Osteoblast (primary cell): ENCODE measurements around the gene ZRANB3. TPM values are rescaled to one million over a fixed set of nuclear protein-coding genes. Genes with fewer than 3 reads are reported as not detected.

Source experiments
- DNase-seq: peaks from one replicate; pipeline ENCODE4 v3.0.0; 2011; ENCODE audit warnings: low spot score, mixed read lengths; ENCODE audit not compliant: insufficient read length; ENCODE audit errors: missing footprints
- H2AFZ ChIP-seq: 2 replicates; pipeline ENCODE4 v1.6.0; 2011; ENCODE audit warnings: mild to moderate bottlenecking, low read length
- H3K27ac ChIP-seq: 2 replicates; pipeline ENCODE4 v1.5.1; 2011; ENCODE audit warnings: mild to moderate bottlenecking, low read depth, low read length, moderate library complexity
- H3K27me3 ChIP-seq: 2 replicates; pipeline ENCODE4 v1.6.0; 2012; ENCODE audit warnings: mild to moderate bottlenecking, control low read depth, inconsistent platforms, low read length, moderate library complexity; ENCODE audit not compliant: insufficient read depth
- H3K36me3 ChIP-seq: 2 replicates; pipeline ENCODE4 v1.5.1; 2011; ENCODE audit warnings: mild to moderate bottlenecking, low read length, control low read depth, moderate library complexity; ENCODE audit not compliant: insufficient read depth
- H3K4me1 ChIP-seq: 2 replicates; pipeline ENCODE4 v1.5.1; 2011; ENCODE audit warnings: mild to moderate bottlenecking, low read length, control low read depth, moderate library complexity; ENCODE audit not compliant: insufficient read depth
- H3K4me2 ChIP-seq: 2 replicates; pipeline ENCODE4 v1.6.0; 2011; ENCODE audit warnings: mild to moderate bottlenecking, low read length; ENCODE audit not compliant: insufficient read depth
- H3K4me3 ChIP-seq: fragments of 200-600 bp; sonication (generic); 3 replicates; pipeline ENCODE4 v1.5.1; 2012; ENCODE audit warnings: mild to moderate bottlenecking, low read length, inconsistent platforms; ENCODE audit not compliant: insufficient read depth
- H3K79me2 ChIP-seq: 2 replicates; pipeline ENCODE4 v1.6.0; 2012; ENCODE audit warnings: mild to moderate bottlenecking, low read length, control low read depth, inconsistent platforms; ENCODE audit not compliant: insufficient read depth
- H3K9me3 ChIP-seq: 2 replicates; pipeline ENCODE4 v1.5.1; 2011; ENCODE audit warnings: low read depth, low read length, control low read depth
- H4K20me1 ChIP-seq: 2 replicates; pipeline ENCODE4 v1.6.0; 2012; ENCODE audit warnings: mild to moderate bottlenecking, low read length, control low read depth; ENCODE audit not compliant: insufficient read depth
- total RNA-seq: library from RNA; depleted of rRNA; stranded (reverse); fragments of >200 nt; gene quantifications from 2 replicates; pipeline ENCODE4 v1.2.3, GENCODE V29; 2012
- TF ChIP-seq, protein P1 (sequence below): IDR thresholded peaks from 2 replicates; pipeline ENCODE4 v1.5.1; 2011; ENCODE audit warnings: mild to moderate bottlenecking, low read depth, low read length, moderate library complexity; ENCODE audit errors: extremely low read depth

Gene ZRANB3
- total RNA-seq, 1 donor: 9.0 TPM

- H3K4me2 ChIP-seq: no peak overlapping the region
- no peak overlapping the region for H3K4me3 ChIP-seq
- H4K20me1 ChIP-seq: peaks cover 2% of the 10 kb centered on the region
- TF ChIP-seq, protein P1, sequence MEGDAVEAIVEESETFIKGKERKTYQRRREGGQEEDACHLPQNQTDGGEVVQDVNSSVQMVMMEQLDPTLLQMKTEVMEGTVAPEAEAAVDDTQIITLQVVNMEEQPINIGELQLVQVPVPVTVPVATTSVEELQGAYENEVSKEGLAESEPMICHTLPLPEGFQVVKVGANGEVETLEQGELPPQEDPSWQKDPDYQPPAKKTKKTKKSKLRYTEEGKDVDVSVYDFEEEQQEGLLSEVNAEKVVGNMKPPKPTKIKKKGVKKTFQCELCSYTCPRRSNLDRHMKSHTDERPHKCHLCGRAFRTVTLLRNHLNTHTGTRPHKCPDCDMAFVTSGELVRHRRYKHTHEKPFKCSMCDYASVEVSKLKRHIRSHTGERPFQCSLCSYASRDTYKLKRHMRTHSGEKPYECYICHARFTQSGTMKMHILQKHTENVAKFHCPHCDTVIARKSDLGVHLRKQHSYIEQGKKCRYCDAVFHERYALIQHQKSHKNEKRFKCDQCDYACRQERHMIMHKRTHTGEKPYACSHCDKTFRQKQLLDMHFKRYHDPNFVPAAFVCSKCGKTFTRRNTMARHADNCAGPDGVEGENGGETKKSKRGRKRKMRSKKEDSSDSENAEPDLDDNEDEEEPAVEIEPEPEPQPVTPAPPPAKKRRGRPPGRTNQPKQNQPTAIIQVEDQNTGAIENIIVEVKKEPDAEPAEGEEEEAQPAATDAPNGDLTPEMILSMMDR: no peak
- no peaks in the 10 kb centered on the region for H3K27me3 ChIP-seq
- no peaks in the 10 kb centered on the region for H3K79me2 ChIP-seq
- no peak for DNase-seq
- no peak overlapping the region for H3K27ac ChIP-seq
- H3K36me3 ChIP-seq: peaks cover 66% of the 10 kb centered on the region
- no peaks in the 10 kb centered on the region for H3K9me3 ChIP-seq
- peaks cover 9% of the 10 kb centered on the region for H3K4me1 ChIP-seq
- H2AFZ ChIP-seq: no peak overlapping the region
Measured at GRCh38 chr2:135167273-135167672, 363.7 kb downstream of the ZRANB3 start.

DNA sequence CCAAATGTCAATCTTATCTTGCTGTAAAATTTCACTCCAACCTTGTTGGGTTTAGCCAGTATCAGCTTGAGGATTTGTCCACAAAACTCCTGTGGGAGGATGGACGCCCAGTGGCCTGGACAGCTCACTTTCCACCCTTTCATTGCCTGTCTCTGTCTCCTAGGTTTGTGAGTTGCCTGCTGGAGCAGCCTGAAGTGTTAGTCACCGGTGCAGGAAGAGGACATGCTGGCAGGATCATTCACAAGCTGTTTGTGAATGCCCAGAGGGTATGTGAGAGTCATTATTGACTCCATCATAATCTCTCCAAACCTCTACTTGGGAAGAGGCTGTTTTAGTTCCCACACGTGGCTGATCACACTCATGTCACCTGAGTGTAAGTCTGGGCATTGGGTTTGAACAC, 366.6 kb downstream of the ZRANB3 start:
- Histone ChIP-seq H3K4me3 (no peak overlapping the region), H4K20me1 (no peaks in the 10 kb centered on the region), H2AFZ (no peak overlapping the region), H3K9me3 (no peaks in the 10 kb centered on the region), H3K4me2 (no peak overlapping the region), H3K79me2 (peaks cover 4% of the 10 kb centered on the region), H3K27me3 (no peaks in the 10 kb centered on the region), H3K36me3 (peaks cover 55% of the 10 kb centered on the region), H3K4me1 (peaks cover 9% of the 10 kb centered on the region), H3K27ac (peak overlapping the region; percentile 57)
- TF ChIP-seq, protein P1: no peak
- DNase-seq: no peak

- Histone ChIP-seq H3K9me3 (no peaks in the 10 kb centered on the region), H3K79me2 (peaks cover 5% of the 10 kb centered on the region), H2AFZ (no peak overlapping the region)
Measured at GRCh38 chr2:135163901-135164300, 367.1 kb downstream of the ZRANB3 start.

GRCh38 chr2:135163306-135163705, 367.7 kb downstream of the ZRANB3 start:
- H3K4me2 ChIP-seq: no peak overlapping the region
- H3K4me3 ChIP-seq: no peak overlapping the region
- TF ChIP-seq, protein P1: no peak
- no peak for DNase-seq
- H3K9me3 ChIP-seq: no peaks in the 10 kb centered on the region
- H3K27me3 ChIP-seq: no peaks in the 10 kb centered on the region
- peaks cover 9% of the 10 kb centered on the region for H3K4me1 ChIP-seq
- no peak overlapping the region for H2AFZ ChIP-seq
- H3K27ac ChIP-seq: no peak overlapping the region
- peaks cover 50% of the 10 kb centered on the region for H3K36me3 ChIP-seq
- no peaks in the 10 kb centered on the region for H4K20me1 ChIP-seq
- H3K79me2 ChIP-seq: peaks cover 5% of the 10 kb centered on the region

More at GRCh38 chr2:135163901-135164300, 367.1 kb downstream of the ZRANB3 start:
- Histone ChIP-seq H3K4me2 (no peak overlapping the region), H3K4me3 (no peak overlapping the region), H3K4me1 (peaks cover 9% of the 10 kb centered on the region), H3K36me3 (peaks cover 52% of the 10 kb centered on the region), H4K20me1 (no peaks in the 10 kb centered on the region), H3K27ac (no peak overlapping the region), H3K27me3 (no peaks in the 10 kb centered on the region)
- TF ChIP-seq, protein P1: no peak
- no peak for DNase-seq
